Calu3 (cell line): ENCODE results near the gene KCND3. TPM values are rescaled to one million over a fixed set of nuclear protein-coding genes. Genes with fewer than 3 reads are reported as not detected.

Experiments
- BruUV-seq: library from RNA; stranded (reverse); fragments of 400-500 nt; replicated peaks from 2 replicates; lab custom pipeline; 2021; lab: Mats Ljungman, UMichigan
- CTCF ChIA-PET: fragments of 300-600 bp; sonication (Branson Sonifier 250); formaldehyde crosslinking; loops from one replicate; lab custom pipeline; 2022; ENCODE audit warnings: antibody characterized with exemption; lab: Charles Lee
- DNase-seq: peaks from one replicate; pipeline ENCODE4 v3.0.0; 2022
- H3K27ac Mint-ChIP-seq: one replicate; pipeline ENCODE4 v1.8.0; 2022; ENCODE audit warnings: mixed read lengths; ENCODE audit not compliant: unreplicated experiment
- H3K27me3 Mint-ChIP-seq: one replicate; pipeline ENCODE4 v1.8.0; 2022; ENCODE audit warnings: mixed read lengths; ENCODE audit not compliant: unreplicated experiment
- H3K36me3 Mint-ChIP-seq: one replicate; pipeline ENCODE4 v1.8.0; 2022; ENCODE audit warnings: mild to moderate bottlenecking, moderate library complexity, mixed read lengths; ENCODE audit not compliant: insufficient read depth, unreplicated experiment
- H3K4me1 Mint-ChIP-seq: one replicate; pipeline ENCODE4 v1.8.0; 2022; ENCODE audit warnings: mild to moderate bottlenecking, low read depth, mixed read lengths; ENCODE audit not compliant: unreplicated experiment
- H3K4me3 Mint-ChIP-seq: one replicate; pipeline ENCODE4 v1.8.0; 2022; ENCODE audit warnings: mild to moderate bottlenecking, low read depth, moderate library complexity, mixed read lengths; ENCODE audit not compliant: unreplicated experiment
- H3K9me3 Mint-ChIP-seq: one replicate; pipeline ENCODE4 v1.8.0; 2022; ENCODE audit warnings: low read depth, mixed read lengths; ENCODE audit not compliant: unreplicated experiment
- CTCF ChIP-seq: fragments of 200-600 bp; IDR thresholded peaks from one replicate; pipeline ENCODE4 v1.8.0; 2022; ENCODE audit warnings: antibody characterized with exemption; ENCODE audit not compliant: unreplicated experiment
- intact Hi-C: fragments of 100-400 bp; cut with micrococcal nuclease; formaldehyde crosslinking; loops from one replicate; pipeline ENCODE4 v1.10.0; 2022; ENCODE audit not compliant: unreplicated experiment
- total RNA-seq: library from RNA; stranded (reverse); gene quantifications from 2 replicates; pipeline ENCODE4 v1.2.3, GENCODE V29; 2022

KCND3 gene
- total RNA-seq, 1 experiment from 2014 or later = 0.07 TPM

GRCh38 chr1:111751906-111752575 lies 237.4 kb downstream of the KCND3 start:
- Mint-ChIP-seq H3K27ac (no peak overlapping the region), H3K9me3 (no peaks in the 10 kb centered on the region), H3K4me3 (no peak overlapping the region), H3K27me3 (peaks cover 55% of the 10 kb centered on the region), H3K36me3 (peaks cover 19% of the 10 kb centered on the region), H3K4me1 (peaks cover 8% of the 10 kb centered on the region)
- no peak for DNase-seq
- no TSS peak for BruUV-seq
- no peak for TF ChIP-seq CTCF
- CTCF ChIA-PET = interaction anchor here (0.5 kb wide), 1 partner anchor 233 kb away, joined by 3 read pairs; no protein-coding TSS in a partner anchor
- intact Hi-C loops = no loop called here

DNA sequence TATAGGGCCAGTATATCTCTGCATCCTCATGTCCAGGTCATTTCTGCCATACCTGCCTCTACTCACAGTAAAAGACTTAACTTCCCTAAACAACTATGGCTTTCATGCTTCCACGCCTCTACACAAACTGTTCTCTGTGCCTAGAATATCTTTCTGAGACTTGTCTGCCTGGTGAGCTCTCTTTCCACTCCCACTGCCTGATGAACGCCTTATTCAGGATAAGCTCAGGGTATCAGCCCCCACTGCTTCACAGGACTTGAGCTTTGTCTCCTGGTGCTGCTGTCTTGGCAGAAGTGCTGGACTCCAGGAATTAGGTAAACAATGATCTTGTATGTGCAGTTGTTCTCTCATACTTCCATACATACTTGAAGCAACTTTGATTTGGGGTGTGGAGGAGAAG lies 238.6 kb downstream of the KCND3 start:
- CTCF ChIA-PET = no interaction called here
- intact Hi-C loops = no loop called here
- DNase-seq = no peak
- Mint-ChIP-seq H3K27me3 (peaks cover 64% of the 10 kb centered on the region), H3K4me3 (no peak overlapping the region), H3K36me3 (peaks cover 11% of the 10 kb centered on the region), H3K27ac (no peak overlapping the region), H3K9me3 (no peaks in the 10 kb centered on the region), H3K4me1 (peaks cover 8% of the 10 kb centered on the region)
- no peak for TF ChIP-seq CTCF
- no TSS peak for BruUV-seq

DNA sequence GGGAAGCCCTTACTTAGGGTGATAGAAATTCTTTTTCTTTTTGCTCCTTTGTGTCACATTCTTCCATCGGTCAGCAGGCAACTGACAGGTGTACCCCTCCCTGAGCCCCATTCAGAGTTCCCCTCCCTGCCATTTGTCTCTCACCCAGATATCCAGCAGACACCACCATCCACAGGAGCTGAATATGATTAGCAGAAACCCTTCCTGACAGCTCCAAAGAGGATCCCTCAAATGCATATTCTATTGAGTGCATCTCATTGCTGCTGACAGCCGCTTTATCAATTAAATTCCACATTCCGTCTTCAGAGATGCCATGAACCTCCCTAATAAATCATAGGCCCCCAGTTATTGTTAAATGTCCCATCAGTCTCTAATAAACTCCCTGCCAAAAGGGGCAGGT lies 239.8 kb downstream of the KCND3 start:
- H3K36me3 Mint-ChIP-seq = no peaks in the 10 kb centered on the region
- CTCF ChIA-PET = no interaction called here
- H3K9me3 Mint-ChIP-seq = no peaks in the 10 kb centered on the region
- no TSS peak for BruUV-seq
- intact Hi-C loops = loop anchor here (5.0 kb wide), 2 partner anchors 37 to 267 kb away; no protein-coding TSS in a partner anchor
- H3K4me1 Mint-ChIP-seq = peaks cover 4% of the 10 kb centered on the region
- no peak for TF ChIP-seq CTCF
- no peak overlapping the region for H3K4me3 Mint-ChIP-seq
- H3K27ac Mint-ChIP-seq = no peak overlapping the region
- no peak for DNase-seq
- peaks cover 64% of the 10 kb centered on the region for H3K27me3 Mint-ChIP-seq

- no TSS peak for BruUV-seq
- DNase-seq = no peak
- peaks cover 64% of the 10 kb centered on the region for H3K27me3 Mint-ChIP-seq
- intact Hi-C loops = loop anchor here (5.0 kb wide), 2 partner anchors 36 to 266 kb away; no protein-coding TSS in a partner anchor
- no peak overlapping the region for H3K27ac Mint-ChIP-seq
- CTCF ChIA-PET = interaction anchor here (0.5 to 1.4 kb wide), 3 partner anchors 240 to 1128 kb away, joined by 4 to 6 read pairs (median 5); no protein-coding TSS in a partner anchor
- no peaks in the 10 kb centered on the region for H3K9me3 Mint-ChIP-seq
- H3K4me3 Mint-ChIP-seq = no peak overlapping the region
- no peaks in the 10 kb centered on the region for H3K36me3 Mint-ChIP-seq
- no peak for TF ChIP-seq CTCF
- H3K4me1 Mint-ChIP-seq = no peaks in the 10 kb centered on the region
These were observed 241.5 kb downstream of the KCND3 start for GRCh38 chr1:111747947-111748346.
